ENCODE results near the gene RBBP6.
A peak's percentile ranks its signal among the peaks of the same experiment; 100 is the strongest.
"Not testable (repeated sequence)": the region's sequence is repeated elsewhere in the genome, so short reads cannot be mapped to it uniquely, and the experiment has no call there.

RBBP6 gene, protein sequence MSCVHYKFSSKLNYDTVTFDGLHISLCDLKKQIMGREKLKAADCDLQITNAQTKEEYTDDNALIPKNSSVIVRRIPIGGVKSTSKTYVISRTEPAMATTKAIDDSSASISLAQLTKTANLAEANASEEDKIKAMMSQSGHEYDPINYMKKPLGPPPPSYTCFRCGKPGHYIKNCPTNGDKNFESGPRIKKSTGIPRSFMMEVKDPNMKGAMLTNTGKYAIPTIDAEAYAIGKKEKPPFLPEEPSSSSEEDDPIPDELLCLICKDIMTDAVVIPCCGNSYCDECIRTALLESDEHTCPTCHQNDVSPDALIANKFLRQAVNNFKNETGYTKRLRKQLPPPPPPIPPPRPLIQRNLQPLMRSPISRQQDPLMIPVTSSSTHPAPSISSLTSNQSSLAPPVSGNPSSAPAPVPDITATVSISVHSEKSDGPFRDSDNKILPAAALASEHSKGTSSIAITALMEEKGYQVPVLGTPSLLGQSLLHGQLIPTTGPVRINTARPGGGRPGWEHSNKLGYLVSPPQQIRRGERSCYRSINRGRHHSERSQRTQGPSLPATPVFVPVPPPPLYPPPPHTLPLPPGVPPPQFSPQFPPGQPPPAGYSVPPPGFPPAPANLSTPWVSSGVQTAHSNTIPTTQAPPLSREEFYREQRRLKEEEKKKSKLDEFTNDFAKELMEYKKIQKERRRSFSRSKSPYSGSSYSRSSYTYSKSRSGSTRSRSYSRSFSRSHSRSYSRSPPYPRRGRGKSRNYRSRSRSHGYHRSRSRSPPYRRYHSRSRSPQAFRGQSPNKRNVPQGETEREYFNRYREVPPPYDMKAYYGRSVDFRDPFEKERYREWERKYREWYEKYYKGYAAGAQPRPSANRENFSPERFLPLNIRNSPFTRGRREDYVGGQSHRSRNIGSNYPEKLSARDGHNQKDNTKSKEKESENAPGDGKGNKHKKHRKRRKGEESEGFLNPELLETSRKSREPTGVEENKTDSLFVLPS (N-terminal part only)

DNA sequence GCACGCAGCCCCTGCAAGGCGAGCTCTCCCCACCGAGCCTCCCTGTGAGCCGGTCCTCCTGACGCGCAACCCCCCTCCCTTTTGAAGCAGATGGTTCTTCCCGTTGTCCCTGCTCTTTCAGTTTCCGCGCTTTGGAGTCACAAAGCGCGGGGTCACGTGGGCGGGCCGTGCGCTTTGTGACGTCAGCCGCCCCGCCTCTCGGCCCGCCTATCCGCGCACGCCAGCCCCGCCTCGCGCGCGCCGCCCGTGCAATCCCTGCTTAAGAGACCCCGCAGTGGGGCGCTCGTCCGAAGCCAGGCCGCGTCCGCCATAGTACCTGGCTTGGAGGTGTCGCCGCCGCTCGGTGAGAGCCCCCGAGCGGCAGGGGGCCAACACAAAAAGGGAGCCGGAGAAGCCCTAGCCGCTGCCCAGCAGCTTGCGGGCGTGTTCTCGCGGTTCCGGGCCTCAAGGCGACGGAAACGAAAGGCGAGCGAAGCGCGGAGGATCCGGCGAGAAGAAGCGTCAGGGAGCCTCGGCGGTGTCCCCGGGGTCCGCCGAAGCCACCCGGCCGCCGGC lies at the start of gene RBBP6:
RBBP6 (plus strand) TSS at position 272 of the 555 bp plus-strand sequence. CDS start 1,061 bp downstream, outside the sequence.
- peak; percentile 37 to 97 (median 93) for DNase-seq

DNA sequence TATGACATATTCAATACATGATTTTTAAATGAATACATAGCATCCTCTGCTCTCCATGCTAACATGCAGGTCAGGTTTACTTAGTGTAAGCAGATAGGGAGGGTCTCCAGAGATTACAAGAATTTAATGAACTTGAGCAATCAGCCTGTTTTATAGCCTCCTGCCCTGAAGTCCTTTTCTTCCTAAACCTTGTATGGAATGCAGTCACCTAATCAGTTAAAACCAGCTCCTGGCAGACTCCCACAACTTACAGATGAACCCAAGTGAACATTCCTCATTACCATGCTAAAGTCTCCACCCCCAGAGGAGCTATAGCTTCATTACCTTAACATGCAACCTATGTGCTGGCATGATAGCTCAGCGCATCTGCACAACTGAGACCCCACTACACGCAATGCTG lies 48.5 kb upstream of the RBBP6 start:
- no peak for DNase-seq

DNA sequence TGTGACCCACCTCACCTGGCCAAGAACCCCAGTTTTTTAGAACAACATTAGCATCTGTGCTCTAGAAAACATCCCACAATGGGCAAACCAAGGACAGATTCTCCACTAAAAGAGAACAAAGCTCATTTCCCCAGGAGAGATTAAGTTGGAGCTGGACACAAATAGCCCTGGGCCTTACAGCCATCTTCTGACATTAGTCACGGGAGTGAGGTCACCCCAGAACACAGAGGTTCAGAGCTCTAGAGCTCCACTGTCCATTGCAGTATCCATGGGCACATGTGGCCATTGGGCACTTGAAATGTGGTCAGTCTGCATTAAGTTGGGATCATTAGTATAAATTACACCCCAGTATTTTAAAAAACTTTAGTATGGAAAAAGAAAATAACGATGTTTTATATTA lies 47.6 kb upstream of the RBBP6 start:
- DNase-seq = no peak

DNA sequence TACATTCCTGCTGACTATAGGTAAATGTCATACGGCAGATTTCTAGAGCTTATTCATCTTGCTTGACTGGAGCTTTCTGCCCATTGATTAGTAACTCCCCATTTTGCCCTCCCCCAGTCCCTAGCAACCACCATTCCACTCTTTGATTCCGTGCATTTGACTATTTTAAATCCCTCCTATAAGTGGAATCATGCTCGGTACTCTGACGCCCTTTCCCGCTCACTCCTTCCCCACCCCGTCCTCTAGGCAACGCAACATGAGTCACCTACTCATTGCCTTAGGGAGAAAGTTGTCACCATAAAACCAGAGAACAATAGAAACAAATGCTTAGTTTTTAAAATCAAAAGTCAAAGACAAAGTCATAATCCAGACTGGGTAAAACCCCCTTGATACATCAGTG lies 45.5 kb upstream of the RBBP6 start:
- DNase-seq = peak in 3 of 51 donors; percentile 7 to 34 (median 10)

DNA sequence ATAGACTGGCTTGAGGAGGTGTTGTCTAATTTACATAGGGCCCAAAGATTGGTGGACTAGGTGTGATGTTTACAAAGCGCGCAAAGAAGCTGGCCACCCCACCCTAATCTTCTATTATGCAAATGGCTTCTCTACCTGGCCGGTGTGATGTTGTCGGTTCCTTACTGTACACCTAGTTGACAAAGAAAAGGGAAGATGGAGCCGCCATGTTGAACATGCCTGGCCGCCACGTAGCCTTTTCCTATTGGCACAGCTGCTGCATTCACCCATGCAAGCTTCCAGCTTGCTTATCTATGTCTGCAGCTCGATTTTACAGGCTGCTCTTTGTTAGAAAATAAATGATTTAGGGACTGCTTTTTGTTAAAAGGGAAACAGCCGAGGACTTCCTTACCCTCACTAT lies 44.2 kb upstream of the RBBP6 start:
- DNase-seq = not testable (repeated sequence)

DNA sequence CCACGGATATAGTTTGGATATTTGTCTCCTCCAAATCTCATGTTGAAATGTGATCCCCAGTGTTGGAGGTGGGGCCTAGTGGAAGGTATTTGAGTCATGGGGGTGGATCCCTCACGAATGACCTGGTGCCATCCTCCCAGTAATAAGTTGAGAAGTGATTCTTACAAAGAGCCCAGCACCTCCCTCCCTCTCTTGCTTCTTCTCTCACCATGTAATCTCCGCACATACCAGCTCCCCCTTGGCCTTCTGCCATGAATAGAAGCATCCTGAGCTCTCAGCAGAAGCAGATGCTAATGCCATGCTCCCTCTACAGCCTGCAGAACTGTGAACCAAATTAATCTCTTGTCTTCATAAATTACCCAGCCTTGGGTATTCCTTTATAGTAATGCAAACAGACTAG lies 41.9 kb upstream of the RBBP6 start:
- no peak for DNase-seq

DNA sequence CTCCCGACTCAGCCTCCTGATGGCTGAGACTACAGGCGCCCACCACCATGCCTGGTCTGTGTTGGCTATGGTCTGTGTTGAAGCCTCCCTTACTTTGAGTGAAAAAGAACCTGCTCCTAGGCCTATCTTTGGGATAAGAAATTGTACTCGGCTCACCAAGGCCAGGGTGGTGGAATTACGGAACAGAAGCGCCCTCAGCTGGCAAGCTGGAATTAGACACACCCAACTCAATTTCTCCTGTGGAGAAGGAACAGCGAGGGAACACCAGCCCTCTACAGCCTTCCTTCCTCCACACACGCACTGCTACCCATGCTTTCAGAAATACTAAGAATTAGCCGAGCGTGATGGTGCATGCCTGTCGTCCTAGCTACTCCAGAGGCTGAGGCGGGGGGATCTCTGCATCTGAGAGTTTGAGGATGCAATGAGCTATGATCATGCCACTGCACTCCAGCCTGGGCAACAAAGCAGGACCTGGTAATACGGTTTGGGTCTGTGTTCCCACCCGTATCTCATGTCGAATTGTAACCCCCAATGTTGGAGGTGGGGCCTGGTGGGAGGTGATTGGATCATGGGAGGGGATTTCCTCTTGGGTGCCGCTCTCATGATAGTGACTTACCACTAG lies 40.1 kb upstream of the RBBP6 start:
- peak in 22 of 51 donors; percentile 0 to 58 (median 8) for DNase-seq

DNA sequence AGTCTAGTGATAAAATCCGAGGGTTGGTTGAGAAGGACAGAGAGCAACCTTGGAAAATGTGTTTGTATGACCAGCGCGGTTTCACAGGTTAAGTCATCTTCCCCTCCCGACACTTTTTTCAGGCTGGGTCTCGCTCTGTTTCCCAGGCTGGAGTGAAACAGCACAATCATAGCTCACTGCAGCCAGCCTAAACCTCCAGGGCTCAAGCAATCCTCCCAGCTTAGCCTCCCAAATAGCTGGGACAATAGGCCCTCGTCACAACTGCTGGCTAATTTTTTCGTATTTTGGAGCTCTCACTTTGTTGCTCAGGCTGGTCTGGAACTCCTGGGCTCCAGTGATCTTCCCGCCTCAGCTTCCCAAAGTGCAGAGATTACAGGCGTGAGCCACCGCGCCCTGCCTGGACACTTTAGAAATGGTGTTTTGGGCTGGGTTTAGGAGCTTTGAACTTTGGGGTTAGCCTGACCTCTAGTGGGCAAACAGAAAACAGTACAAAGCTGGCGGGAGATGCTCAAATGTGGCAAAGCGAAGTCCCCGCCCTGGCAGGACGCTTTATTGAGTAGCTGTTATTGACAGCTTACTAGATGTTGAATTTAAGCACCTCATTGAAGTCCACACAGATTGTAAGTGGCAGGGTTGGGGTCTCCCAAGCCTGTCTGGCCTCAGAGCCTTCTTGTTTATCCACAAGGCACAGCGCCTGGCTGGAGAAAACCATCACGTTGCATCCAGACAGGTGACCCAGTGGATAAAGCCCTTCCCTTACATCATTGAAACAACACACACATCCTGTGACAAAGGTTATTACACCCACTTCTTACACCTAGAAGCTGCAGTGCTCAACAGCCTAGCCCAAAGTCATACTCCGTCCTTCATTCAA lies 34.7 kb upstream of the RBBP6 start:
- peak in 36 of 51 donors; percentile 2 to 76 (median 27) for DNase-seq

DNA sequence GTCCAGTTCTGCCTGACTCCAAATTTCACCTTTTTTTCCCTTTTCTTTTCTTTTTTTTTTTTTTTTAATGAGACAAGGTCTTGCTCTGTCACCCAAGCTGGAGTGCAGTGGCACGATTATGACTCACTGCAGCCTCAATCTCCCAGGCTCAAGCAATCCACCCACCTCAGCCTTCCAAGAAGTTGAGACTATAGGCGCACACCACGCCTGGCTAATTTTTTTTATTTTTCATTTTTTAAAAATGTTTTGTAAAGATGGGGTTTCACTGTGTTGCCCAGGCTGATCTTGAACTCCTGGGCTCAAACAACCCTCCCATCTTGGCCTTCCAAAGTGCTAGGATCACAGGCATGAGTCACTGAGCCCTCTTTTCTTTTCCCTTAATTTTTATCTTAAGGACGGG lies 33.4 kb upstream of the RBBP6 start:
- DNase-seq = no peak

DNA sequence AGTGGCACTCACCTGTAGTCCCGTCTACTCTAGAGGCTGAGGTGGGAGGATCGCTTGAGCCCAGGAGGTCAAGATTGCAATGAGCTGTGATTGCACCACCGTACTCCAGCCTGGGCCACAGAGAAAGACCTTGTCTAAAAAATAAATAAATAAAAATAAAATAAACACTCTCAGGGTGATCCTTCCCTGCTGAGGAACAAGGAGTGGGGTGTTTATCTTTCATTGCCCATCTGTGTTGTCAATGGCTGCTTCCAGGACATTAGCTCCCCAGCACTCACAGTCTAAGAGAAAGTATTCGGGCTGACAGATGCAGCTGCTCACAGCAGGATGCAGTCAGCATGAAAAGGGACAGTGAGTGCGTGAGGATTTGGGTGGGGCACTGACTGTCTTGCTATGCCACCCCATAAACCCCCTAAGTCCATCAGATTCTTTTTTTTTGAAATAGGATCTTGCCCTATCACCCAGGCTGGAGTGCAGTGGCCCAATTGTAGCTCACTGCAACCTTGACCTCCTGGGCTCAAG lies 31.3 kb upstream of the RBBP6 start:
- DNase-seq = no peak

DNA sequence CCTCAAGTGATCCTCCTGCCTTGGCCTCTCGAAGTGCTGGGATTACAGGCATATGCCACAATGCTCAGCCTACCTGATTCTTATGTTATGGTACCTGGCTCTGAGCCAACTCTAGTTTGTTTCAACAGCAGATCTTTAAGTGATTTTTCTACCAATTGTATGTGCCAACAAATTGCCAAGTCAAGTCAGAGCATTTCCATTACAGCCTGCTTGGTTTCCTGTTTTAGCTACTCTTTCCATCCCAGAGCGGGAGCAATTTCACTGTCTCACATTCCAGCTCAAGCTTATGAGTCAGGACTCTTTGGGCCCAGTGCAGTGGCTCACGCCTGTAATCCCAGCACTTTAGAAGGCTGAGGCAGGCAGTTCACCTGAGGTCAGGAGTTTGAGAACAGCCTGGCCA lies 30.8 kb upstream of the RBBP6 start:
- DNase-seq = no peak

DNA sequence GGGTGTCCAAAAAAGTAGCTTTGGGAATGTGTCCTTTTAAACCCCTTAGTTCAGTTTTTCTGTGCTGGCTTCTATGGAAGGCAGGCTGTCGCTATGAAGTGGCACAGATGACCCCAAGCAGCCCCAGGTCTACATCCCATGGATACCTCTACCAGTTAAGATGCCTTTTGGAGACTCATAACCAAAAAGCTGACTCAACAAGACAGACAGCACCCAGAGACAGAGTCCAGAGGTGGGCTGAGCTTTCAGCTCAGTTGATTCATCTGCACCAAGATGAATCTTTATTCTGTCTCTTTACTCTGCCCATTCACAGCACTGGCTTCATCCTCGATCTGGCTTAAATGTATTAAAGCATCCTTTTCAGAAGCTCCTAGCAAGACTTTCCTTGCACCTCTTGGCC lies 29.8 kb upstream of the RBBP6 start:
- DNase-seq = no peak

DNA sequence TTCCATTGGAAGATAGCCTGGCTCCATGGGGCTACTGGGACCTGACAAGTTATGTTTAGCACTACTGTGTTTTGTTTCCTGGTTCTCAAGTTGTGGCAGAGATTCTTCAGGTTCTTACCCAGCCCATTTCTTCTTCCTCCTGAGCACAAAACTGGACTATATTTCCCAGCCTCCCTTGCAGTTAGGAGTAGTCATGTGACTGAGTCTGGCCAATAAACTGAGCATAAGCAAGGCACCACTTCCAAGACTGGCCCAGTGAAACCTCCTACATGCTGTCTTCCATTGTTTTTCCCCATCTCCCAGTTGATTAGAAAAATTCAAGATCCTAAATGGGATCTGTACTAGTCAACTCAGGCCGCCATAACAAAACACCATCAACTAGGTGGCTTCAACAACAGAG lies 28.2 kb upstream of the RBBP6 start:
- DNase-seq = no peak

DNA sequence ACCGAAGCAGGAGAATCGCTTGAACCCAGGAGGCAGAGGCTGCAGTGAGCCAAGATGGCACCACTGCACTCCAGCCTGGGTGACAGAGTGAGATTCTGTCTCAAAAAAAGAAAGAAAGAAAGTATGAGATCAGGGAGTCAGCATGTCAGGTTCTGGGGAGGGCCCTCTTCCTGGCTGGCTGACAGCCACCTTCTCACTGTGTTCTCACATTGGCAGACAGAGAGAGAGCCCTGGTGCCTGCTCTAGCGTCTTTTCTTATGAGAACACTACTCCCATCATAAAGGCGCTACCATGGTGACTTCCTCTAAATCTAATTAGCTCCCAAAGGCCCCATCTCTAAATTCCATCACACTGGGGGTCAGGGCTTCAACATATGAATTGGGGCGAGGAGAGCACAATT lies 27.6 kb upstream of the RBBP6 start:
- peak in 2 of 51 donors; percentile 2 to 3 for DNase-seq

DNA sequence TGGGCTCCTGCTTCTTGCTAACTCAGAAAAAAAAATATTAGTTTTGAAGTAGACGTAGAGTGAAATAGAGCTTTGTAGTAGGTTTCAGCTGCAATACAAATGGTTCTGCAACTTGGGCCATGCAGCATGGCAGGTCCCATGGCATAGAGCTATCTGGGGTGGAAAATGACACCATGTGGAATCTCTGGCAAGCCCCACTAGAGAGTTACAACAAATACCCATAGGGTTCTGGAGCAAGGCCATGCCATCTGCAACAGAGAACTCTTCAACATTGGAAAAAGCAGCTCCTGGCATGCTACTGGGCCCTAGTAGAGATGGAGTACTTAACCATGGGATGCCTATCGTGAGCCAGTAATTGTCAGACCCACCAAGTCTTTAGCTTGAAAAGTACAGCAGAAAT lies 25.3 kb upstream of the RBBP6 start:
- no peak for DNase-seq

DNA sequence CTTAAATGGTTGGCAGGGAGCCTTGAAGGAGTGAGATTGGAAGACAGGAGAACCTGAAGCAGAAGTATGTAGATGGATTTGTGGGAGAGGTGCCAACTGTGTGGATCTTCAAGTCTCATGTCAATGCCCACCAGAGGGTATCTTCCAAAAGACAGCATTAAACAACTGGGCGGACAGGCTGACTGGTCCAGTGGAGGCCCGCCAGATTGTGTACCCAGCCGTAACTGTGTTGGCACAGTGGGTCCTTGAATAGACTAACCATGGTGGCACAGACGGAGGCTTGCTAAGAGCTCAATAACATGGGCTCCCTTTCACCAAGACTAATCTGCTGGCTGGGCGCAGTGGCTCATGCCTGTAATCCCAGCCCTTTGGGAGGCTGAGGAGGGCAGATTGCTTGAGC lies 24.2 kb upstream of the RBBP6 start:
- no peak for DNase-seq

DNA sequence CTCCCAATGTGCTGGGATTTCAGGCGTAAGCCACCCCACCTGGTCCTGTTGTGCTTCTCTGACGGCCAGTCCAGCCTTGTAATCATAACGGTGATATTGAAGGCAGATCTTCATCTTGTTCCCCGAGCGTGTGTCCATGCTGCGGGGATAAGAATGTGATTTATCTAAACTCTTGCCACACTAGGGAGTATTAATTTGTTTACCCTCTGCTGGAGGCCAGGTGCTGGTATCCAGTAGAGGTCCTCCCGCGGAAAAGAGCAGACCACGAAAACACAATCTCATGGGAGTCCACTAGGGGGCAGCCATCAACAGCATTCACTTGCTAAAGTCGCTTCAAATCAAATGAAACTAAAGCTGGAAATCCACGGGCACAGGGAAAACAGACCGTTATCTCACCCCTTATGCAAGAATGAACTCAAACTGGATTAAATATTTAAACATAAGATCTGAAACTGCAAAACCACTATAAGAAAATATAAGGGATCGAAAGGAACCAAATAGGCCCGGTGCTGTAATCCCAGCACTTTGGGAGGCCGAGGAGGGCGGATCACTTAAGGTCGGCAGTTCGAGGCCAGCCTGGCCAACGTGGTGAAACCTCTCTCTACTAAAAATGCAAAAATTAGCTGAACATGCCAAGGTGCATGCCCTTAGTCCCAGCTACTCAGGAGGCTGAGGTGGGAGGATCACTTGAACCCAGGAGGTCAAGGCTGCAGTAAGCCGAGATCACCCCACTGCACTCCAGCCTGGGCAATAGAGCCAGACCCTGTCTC lies 22.3 kb upstream of the RBBP6 start:
- DNase-seq = peak in 46 of 51 donors; percentile 3 to 90 (median 54)

DNA sequence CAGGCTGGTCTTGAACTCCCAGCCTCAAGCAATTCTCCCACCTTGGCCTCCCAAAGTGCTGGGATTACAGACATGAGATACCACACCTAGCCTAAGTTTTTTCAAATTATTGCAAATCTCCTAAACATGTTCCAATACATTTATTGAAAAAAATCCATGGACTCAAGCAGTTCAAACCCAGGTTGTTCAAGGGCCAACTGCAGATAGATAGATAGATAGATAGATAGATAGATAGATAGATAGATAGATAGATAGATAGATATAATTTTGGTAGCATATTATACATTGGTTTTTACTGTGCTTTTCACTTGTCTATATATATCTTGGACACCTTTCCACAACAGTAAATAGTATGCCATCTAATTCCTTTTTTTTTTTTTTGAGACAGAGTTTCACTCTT lies 20.9 kb upstream of the RBBP6 start:
- DNase-seq = no peak

DNA sequence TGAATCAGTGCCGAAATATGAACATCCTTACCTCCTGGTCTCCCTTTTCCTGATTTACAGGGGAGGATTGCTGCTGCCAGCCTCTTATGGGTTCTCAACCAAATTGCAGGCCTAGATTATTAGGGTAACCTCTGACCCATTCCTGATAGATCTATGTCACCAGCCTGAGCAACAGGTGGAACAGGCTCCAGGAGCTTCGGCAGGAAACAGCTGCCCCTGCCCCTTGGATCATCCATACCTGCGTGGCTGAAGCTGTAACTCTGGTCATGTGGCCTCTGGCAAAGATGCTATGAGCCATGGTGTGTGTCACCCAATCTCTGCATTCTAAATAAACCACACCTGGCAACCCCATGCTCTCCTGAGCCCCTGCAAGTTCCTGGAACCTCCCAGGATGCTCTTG lies 18.4 kb upstream of the RBBP6 start:
- DNase-seq = no peak

Data from hypothalamus (tissue), 51 donors.